Activated T-cell treated with anti-CD3 and anti-CD28 coated beads, Interleukin-2, amount 50 U/mL, for 72 hours (primary cell): ENCODE data around the gene SLC6A3. TPM values are rescaled to one million over a fixed set of nuclear protein-coding genes. Genes with fewer than 3 reads are reported as not detected.

Experiments
- ATAC-seq, 2 donors: fragments of 150-1000 bp; cut with Tn5 transposase; replicated peaks in 1 of 2; 2 replicates each; pipeline ENCODE4 v1.10.0; 2021; ENCODE audit warnings: moderate library complexity in 2 of 2, mild to moderate bottlenecking in 1 of 2
- DNase-seq, 2 donors: peaks; one replicate each; pipeline ENCODE4 v3.0.0; 2021 to 2022; ENCODE audit warnings: mixed read lengths in 1 of 2
- H3K27ac Mint-ChIP-seq: one replicate; pipeline ENCODE4 v1.8.0; 2022; ENCODE audit warnings: mild to moderate bottlenecking, moderate library complexity, mixed read lengths
- H3K27me3 Mint-ChIP-seq: one replicate; pipeline ENCODE4 v1.8.0; 2022; ENCODE audit warnings: low read depth, mixed read lengths
- H3K36me3 Mint-ChIP-seq, 2 donors: one replicate each; pipeline ENCODE4 v1.8.0; 2022; ENCODE audit warnings: mixed read lengths in 2 of 2, mild to moderate bottlenecking in 1 of 2; ENCODE audit not compliant: insufficient read depth in 2 of 2
- H3K4me1 Mint-ChIP-seq: one replicate; pipeline ENCODE4 v1.8.0; 2022; ENCODE audit warnings: low read depth, mixed read lengths
- H3K4me3 Mint-ChIP-seq, 2 donors: one replicate each; pipeline ENCODE4 v1.8.0; 2022; ENCODE audit warnings: mild to moderate bottlenecking in 2 of 2, mixed read lengths in 2 of 2, moderate library complexity in 2 of 2
- H3K9me3 Mint-ChIP-seq, 2 donors: one replicate each; pipeline ENCODE4 v1.8.0; 2022; ENCODE audit warnings: mixed read lengths in 2 of 2
- total RNA-seq, 2 donors: library from RNA; stranded (reverse); gene quantifications; one replicate each; pipeline ENCODE4 v1.2.3, GENCODE V29; 2022

Gene SLC6A3
- total RNA-seq, 2 donors from 2014 or later = not detected

- no peaks in the 10 kb centered on the region for H3K27me3 Mint-ChIP-seq
- H3K4me1 Mint-ChIP-seq = peaks cover under 1% of the 10 kb centered on the region
- H3K36me3 Mint-ChIP-seq = peaks cover 0 to 3% of the 10 kb centered on the region in 2 donors
- H3K9me3 Mint-ChIP-seq = no peaks in the 10 kb centered on the region
- ATAC-seq (no peak), DNase-seq (no peak)
- no peak overlapping the region for H3K27ac Mint-ChIP-seq
- H3K4me3 Mint-ChIP-seq = no peak overlapping the region
Measured at GRCh38 chr5:1474866-1475543, 29.8 kb upstream of the SLC6A3 start.

GRCh38 chr5:1474183-1474839 is 29.1 kb upstream of the SLC6A3 start:
- Mint-ChIP-seq H3K27ac (no peak overlapping the region), H3K9me3 (no peaks in the 10 kb centered on the region), H3K4me1 (no peaks in the 10 kb centered on the region), H3K36me3 (peaks cover 0 to 3% of the 10 kb centered on the region in 2 donors), H3K27me3 (no peaks in the 10 kb centered on the region), H3K4me3 (no peak overlapping the region)
- DNase-seq = no peak
- no peak for ATAC-seq

GRCh38 chr5:1473746-1474145 is 28.5 kb upstream of the SLC6A3 start:
- no peaks in the 10 kb centered on the region for H3K4me1 Mint-ChIP-seq
- no peak overlapping the region for H3K4me3 Mint-ChIP-seq
- H3K27ac Mint-ChIP-seq = no peak overlapping the region
- no peak for DNase-seq
- peaks cover 0 to 3% of the 10 kb centered on the region in 2 donors for H3K36me3 Mint-ChIP-seq
- no peak for ATAC-seq
- H3K9me3 Mint-ChIP-seq = no peaks in the 10 kb centered on the region
- no peaks in the 10 kb centered on the region for H3K27me3 Mint-ChIP-seq

GRCh38 chr5:1472964-1473628 is 27.9 kb upstream of the SLC6A3 start:
- H3K27me3 Mint-ChIP-seq = no peaks in the 10 kb centered on the region

GRCh38 chr5:1471997-1472963 is 27.0 kb upstream of the SLC6A3 start:
- Mint-ChIP-seq H3K4me1 (no peaks in the 10 kb centered on the region), H3K27ac (no peak overlapping the region), H3K4me3 (no peak overlapping the region), H3K36me3 (peaks cover 0 to 4% of the 10 kb centered on the region in 2 donors), H3K27me3 (no peaks in the 10 kb centered on the region), H3K9me3 (no peaks in the 10 kb centered on the region)
- no peak for ATAC-seq
- DNase-seq = no peak

More at GRCh38 chr5:1472964-1473628, 27.9 kb upstream of the SLC6A3 start:
- Mint-ChIP-seq H3K9me3 (no peaks in the 10 kb centered on the region), H3K27ac (no peak overlapping the region), H3K4me3 (no peak overlapping the region), H3K36me3 (peaks cover 0 to 4% of the 10 kb centered on the region in 2 donors), H3K4me1 (no peaks in the 10 kb centered on the region)
- ATAC-seq = no peak
- DNase-seq = no peak

- Mint-ChIP-seq H3K4me3 (no peak overlapping the region), H3K36me3 (peaks cover 1 to 4% of the 10 kb centered on the region in 2 donors), H3K4me1 (no peaks in the 10 kb centered on the region), H3K27ac (no peak overlapping the region), H3K9me3 (no peaks in the 10 kb centered on the region), H3K27me3 (no peaks in the 10 kb centered on the region)
- DNase-seq (no peak), ATAC-seq (no peak)
Measured at GRCh38 chr5:1471240-1471853, 26.1 kb upstream of the SLC6A3 start.

- no peak for DNase-seq
- no peak for ATAC-seq
- no peak overlapping the region for H3K4me3 Mint-ChIP-seq
- peaks cover 1 to 7% of the 10 kb centered on the region in 2 donors for H3K36me3 Mint-ChIP-seq
- H3K27ac Mint-ChIP-seq = no peak overlapping the region
- no peaks in the 10 kb centered on the region for H3K27me3 Mint-ChIP-seq
- H3K9me3 Mint-ChIP-seq = no peaks in the 10 kb centered on the region
- no peaks in the 10 kb centered on the region for H3K4me1 Mint-ChIP-seq
Measured at GRCh38 chr5:1470762-1471211, 25.5 kb upstream of the SLC6A3 start.

GRCh38 chr5:1468629-1469527 is 23.6 kb upstream of the SLC6A3 start:
- peaks cover 7 to 11% of the 10 kb centered on the region in 2 donors for H3K9me3 Mint-ChIP-seq
- H3K27ac Mint-ChIP-seq = no peak overlapping the region
- no peaks in the 10 kb centered on the region for H3K27me3 Mint-ChIP-seq
- no peak for DNase-seq
- no peaks in the 10 kb centered on the region for H3K4me1 Mint-ChIP-seq
- H3K4me3 Mint-ChIP-seq = no peak overlapping the region
- no peak for ATAC-seq
- peaks cover 14 to 18% of the 10 kb centered on the region in 2 donors for H3K36me3 Mint-ChIP-seq

- no peak overlapping the region for H3K27ac Mint-ChIP-seq
- H3K9me3 Mint-ChIP-seq = peaks cover 7 to 11% of the 10 kb centered on the region in 2 donors
- ATAC-seq = no peak
- H3K4me1 Mint-ChIP-seq = no peaks in the 10 kb centered on the region
- peaks cover 14 to 18% of the 10 kb centered on the region in 2 donors for H3K36me3 Mint-ChIP-seq
- no peak overlapping the region for H3K4me3 Mint-ChIP-seq
- H3K27me3 Mint-ChIP-seq = no peaks in the 10 kb centered on the region
- peak in 1 of 2 donors; percentile 38 for DNase-seq
Measured at GRCh38 chr5:1468247-1468612, 23.0 kb upstream of the SLC6A3 start.

- ATAC-seq (no peak), DNase-seq (no peak)
- Mint-ChIP-seq H3K4me3 (no peak overlapping the region), H3K4me1 (no peaks in the 10 kb centered on the region), H3K36me3 (peaks cover 14 to 16% of the 10 kb centered on the region in 2 donors), H3K27me3 (no peaks in the 10 kb centered on the region), H3K9me3 (peaks cover 7 to 11% of the 10 kb centered on the region in 2 donors), H3K27ac (no peak overlapping the region)
Measured at GRCh38 chr5:1467341-1468246, 22.4 kb upstream of the SLC6A3 start.
